OCI-M2 (cell line): ENCODE results near the gene KDM5A.
"Not testable (repeated sequence)": the region's sequence is repeated elsewhere in the genome, so short reads cannot be mapped to it uniquely, and the experiment has no call there.

Experiments
- DNase-seq: peaks from one replicate; lab custom pipeline; 2025; ENCODE audit not compliant: unreplicated experiment; lab: John Stamatoyannopoulos, UW

KDM5A gene

GRCh38 chr12:389142-390096 lies at the start of gene KDM5A:
KDM5A (minus strand) TSS chr12:389320; CDS start chr12:389091, 229 bp downstream.
- no peak for DNase-seq

- DNase-seq, result not testable (repeated sequence)
These were observed 46.6 kb upstream of the KDM5A start for GRCh38 chr12:435737-436136.

- DNase-seq, result no peak
These were observed 33.4 kb upstream of the KDM5A start for GRCh38 chr12:422526-422925.

GRCh38 chr12:418432-418831 lies 29.3 kb upstream of the KDM5A start:
- no peak for DNase-seq

- no peak for DNase-seq
These were observed 25.7 kb upstream of the KDM5A start for GRCh38 chr12:414859-415258.

GRCh38 chr12:402029-402389 lies 12.9 kb upstream of the KDM5A start:
- no peak for DNase-seq

- no peak for DNase-seq
These were observed 12.3 kb upstream of the KDM5A start, which contains the start of gene CCDC77 for GRCh38 chr12:401235-402028. CCDC77 (plus strand) TSS chr12:401644; CDS start chr12:409384, 7,740 bp downstream.

- no peak for DNase-seq
These were observed 11.7 kb upstream of the KDM5A start for GRCh38 chr12:400828-401227.

- no peak for DNase-seq
These were observed 479 bp downstream of the KDM5A start for GRCh38 chr12:388541-389141.

- DNase-seq, result no peak
These were observed 1.1 kb downstream of the KDM5A start for GRCh38 chr12:388012-388411.

GRCh38 chr12:386651-387050 lies 2.5 kb downstream of the KDM5A start:
- DNase-seq, result no peak

- not testable (repeated sequence) for DNase-seq
These were observed 18.2 kb downstream of the KDM5A start for GRCh38 chr12:370739-371485.

GRCh38 chr12:367972-368371 lies 21.1 kb downstream of the KDM5A start:
- no peak for DNase-seq

GRCh38 chr12:366820-367219 lies 22.3 kb downstream of the KDM5A start:
- no peak for DNase-seq

GRCh38 chr12:359091-359490 lies 30.0 kb downstream of the KDM5A start:
- DNase-seq, result no peak

- DNase-seq, result no peak
These were observed 32.7 kb downstream of the KDM5A start for GRCh38 chr12:356276-356988.

GRCh38 chr12:351197-351596 lies 37.9 kb downstream of the KDM5A start:
- not testable (repeated sequence) for DNase-seq

- not testable (repeated sequence) for DNase-seq
These were observed 39.5 kb downstream of the KDM5A start for GRCh38 chr12:349625-350024.

GRCh38 chr12:343036-343435 lies 46.1 kb downstream of the KDM5A start:
- DNase-seq, result not testable (repeated sequence)

GRCh38 chr12:337039-337438 lies 52.1 kb downstream of the KDM5A start:
- DNase-seq, result no peak
